ENCODE results near the gene TMEM123. TPM values are rescaled to one million over a fixed set of nuclear protein-coding genes. Genes with fewer than 3 reads are reported as not detected.
A peak's percentile ranks its signal among the peaks of the same experiment; 100 is the strongest.

Gene TMEM123
- total and polyA plus RNA-seq, 2 of the 4 experiments (the other 2 are of a cell fraction) = 96.9 to 127 TPM

DNA sequence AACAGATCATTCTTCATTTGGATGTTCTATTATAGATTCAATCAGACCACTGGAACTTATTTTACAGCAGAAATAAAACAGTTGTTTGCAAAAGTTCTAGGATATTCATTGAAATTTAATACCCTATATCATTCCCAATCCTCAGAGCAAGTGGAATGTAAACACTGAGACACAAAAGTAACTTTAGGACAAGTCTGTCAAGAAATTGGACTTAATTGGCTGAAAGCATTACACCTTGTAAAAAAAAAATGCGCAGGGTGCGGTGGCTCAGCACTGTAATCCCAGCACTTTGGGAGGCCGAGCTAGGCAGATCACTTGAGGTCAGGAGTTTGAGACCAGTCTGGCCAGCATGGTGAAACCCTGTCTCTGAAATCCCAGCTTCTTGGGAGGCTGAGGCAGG is 29.9 kb upstream of the TMEM123 start:
- Histone ChIP-seq H3K4me1 (ENCODE audit: control insufficient read depth, insufficient read depth, low read length) (peaks cover 3% of the 10 kb centered on the region), H3K23ac (ENCODE audit: low read depth, low read length) (no peak overlapping the region), H4K5ac (ENCODE audit: low read depth, low read length) (no peak overlapping the region), H2BK15ac (ENCODE audit: low read depth, low read length) (no peak overlapping the region), H4K8ac (ENCODE audit: low read depth in 2 of 2, low read length in 2 of 2) (no peak overlapping the region), H3K36me3 (ENCODE audit: control insufficient read depth, insufficient read depth, low read length) (no peaks in the 10 kb centered on the region), H3K27me3 (ENCODE audit: control insufficient read depth, insufficient read depth, low read length) (no peaks in the 10 kb centered on the region; the same call in 1 of the 2 replicates), H4K91ac (ENCODE audit: insufficient read depth, low read depth, low read length) (no peak overlapping the region), H3K56ac (ENCODE audit: extremely low read depth, insufficient read depth, low read length) (no peak overlapping the region), H2BK5ac (ENCODE audit: low read depth, low read length, poor library complexity, severe bottlenecking) (no peak overlapping the region), H3K79me1 (ENCODE audit: low read depth in 1 of 2, low read length in 2 of 2) (no peaks in the 10 kb centered on the region), H2AK5ac (ENCODE audit: low read depth, low read length) (no peak overlapping the region), H3K4ac (ENCODE audit: low read depth, low read length) (no peak overlapping the region), H3K9me3 (ENCODE audit: control insufficient read depth, insufficient read depth, low read length) (no peaks in the 10 kb centered on the region), H3K27ac (ENCODE audit: insufficient read depth, low read length) (no peak overlapping the region), H2BK20ac (ENCODE audit: low read depth, low read length) (no peak overlapping the region), H2BK120ac (ENCODE audit: low read depth, low read length) (no peak overlapping the region), H3K4me3 (ENCODE audit: insufficient read depth, low read depth, low read length) (no peak overlapping the region), H4K20me1 (ENCODE audit: insufficient read depth, low read length) (no peaks in the 10 kb centered on the region), H3K18ac (ENCODE audit: low read depth, low read length) (no peak overlapping the region), H3K14ac (replicated peaks; ENCODE audit: low read depth, low read length) (no peak overlapping the region), H3K9ac (ENCODE audit: low read depth, low read length) (no peak overlapping the region), H3K4me2 (ENCODE audit: low read depth, low read length) (peak overlapping the region; percentile 36; the same call in 1 of the 2 replicates), H3K9me1 (ENCODE audit: insufficient read depth, low read length) (no peaks in the 10 kb centered on the region), H2AFZ (replicated peaks; ENCODE audit: low read length, poor library complexity) (no peak overlapping the region), H2AK9ac (replicated peaks; ENCODE audit: low read depth, low read length, poor library complexity) (no peak overlapping the region)
- ATAC-seq (ENCODE audit: low read depth) = no peak
- BruUV-seq (replicated peaks) = no TSS peak
- in situ Hi-C loops (cut with MboI; ENCODE audit: low sequenced_read_pairs) (loop anchor here (25.0 kb wide), 1 partner anchor 1045 kb away; no protein-coding TSS in a partner anchor), intact Hi-C loops (cut with micrococcal nuclease) (no loop called here), dilution Hi-C loops (cut with HindIII; ENCODE audit: low sequenced_read_pairs, unreplicated experiment) (no loop called here)
- ChIA-PET CTCF (no interaction called here), POLR2A (ENCODE audit: unreplicated experiment) (no interaction called here)
- 92% methylated on average over 2 of the region's 3 CpGs; no CpG with 5 or more reads in 1 of the 2 experiments for WGBS, 2 experiments (ENCODE audit: extremely low coverage in 2 of 2, insufficient read length in 1 of 2)
- DNase-seq = no peak
- TF ChIP-seq, protein P1, sequence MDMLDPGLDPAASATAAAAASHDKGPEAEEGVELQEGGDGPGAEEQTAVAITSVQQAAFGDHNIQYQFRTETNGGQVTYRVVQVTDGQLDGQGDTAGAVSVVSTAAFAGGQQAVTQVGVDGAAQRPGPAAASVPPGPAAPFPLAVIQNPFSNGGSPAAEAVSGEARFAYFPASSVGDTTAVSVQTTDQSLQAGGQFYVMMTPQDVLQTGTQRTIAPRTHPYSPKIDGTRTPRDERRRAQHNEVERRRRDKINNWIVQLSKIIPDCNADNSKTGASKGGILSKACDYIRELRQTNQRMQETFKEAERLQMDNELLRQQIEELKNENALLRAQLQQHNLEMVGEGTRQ (IDR thresholded peaks at IDR 0.05; ENCODE audit: low read depth, low read length) = no peak
- TF ChIP-seq, protein P2, sequence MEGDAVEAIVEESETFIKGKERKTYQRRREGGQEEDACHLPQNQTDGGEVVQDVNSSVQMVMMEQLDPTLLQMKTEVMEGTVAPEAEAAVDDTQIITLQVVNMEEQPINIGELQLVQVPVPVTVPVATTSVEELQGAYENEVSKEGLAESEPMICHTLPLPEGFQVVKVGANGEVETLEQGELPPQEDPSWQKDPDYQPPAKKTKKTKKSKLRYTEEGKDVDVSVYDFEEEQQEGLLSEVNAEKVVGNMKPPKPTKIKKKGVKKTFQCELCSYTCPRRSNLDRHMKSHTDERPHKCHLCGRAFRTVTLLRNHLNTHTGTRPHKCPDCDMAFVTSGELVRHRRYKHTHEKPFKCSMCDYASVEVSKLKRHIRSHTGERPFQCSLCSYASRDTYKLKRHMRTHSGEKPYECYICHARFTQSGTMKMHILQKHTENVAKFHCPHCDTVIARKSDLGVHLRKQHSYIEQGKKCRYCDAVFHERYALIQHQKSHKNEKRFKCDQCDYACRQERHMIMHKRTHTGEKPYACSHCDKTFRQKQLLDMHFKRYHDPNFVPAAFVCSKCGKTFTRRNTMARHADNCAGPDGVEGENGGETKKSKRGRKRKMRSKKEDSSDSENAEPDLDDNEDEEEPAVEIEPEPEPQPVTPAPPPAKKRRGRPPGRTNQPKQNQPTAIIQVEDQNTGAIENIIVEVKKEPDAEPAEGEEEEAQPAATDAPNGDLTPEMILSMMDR (conservative IDR thresholded peaks at IDR 0.05; ENCODE audit: low read depth, low read length) = no peak
- no peak for TF ChIP-seq RCOR1 (IDR thresholded peaks at IDR 0.05; ENCODE audit: insufficient replicate concordance, low read length)
- TF ChIP-seq CHD1 (IDR thresholded peaks at IDR 0.05; ENCODE audit: low read depth, low read length) = no peak
- no peak for TF ChIP-seq CEBPB (IDR thresholded peaks at IDR 0.05; ENCODE audit: low read depth, low read length)
- no peak for TF ChIP-seq RAD21 (IDR thresholded peaks at IDR 0.05; ENCODE audit: low read length)
- no peak for TF ChIP-seq RFX5 (IDR thresholded peaks at IDR 0.05; ENCODE audit: low read depth, low read length)
- no peak for TF ChIP-seq POLR2A (IDR thresholded peaks at IDR 0.05; ENCODE audit: low read depth, low read length)
- TF ChIP-seq MXI1 (IDR thresholded peaks at IDR 0.05; ENCODE audit: borderline replicate concordance, low read depth, low read length) = no peak
- TF ChIP-seq MAZ (IDR thresholded peaks at IDR 0.05; ENCODE audit: borderline replicate concordance, low read depth, low read length) = no peak
- TF ChIP-seq, protein P3, sequence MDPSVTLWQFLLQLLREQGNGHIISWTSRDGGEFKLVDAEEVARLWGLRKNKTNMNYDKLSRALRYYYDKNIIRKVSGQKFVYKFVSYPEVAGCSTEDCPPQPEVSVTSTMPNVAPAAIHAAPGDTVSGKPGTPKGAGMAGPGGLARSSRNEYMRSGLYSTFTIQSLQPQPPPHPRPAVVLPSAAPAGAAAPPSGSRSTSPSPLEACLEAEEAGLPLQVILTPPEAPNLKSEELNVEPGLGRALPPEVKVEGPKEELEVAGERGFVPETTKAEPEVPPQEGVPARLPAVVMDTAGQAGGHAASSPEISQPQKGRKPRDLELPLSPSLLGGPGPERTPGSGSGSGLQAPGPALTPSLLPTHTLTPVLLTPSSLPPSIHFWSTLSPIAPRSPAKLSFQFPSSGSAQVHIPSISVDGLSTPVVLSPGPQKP (IDR thresholded peaks at IDR 0.05; ENCODE audit: borderline replicate concordance, low read depth, low read length) = no peak
- TF ChIP-seq MAFK (IDR thresholded peaks at IDR 0.05; ENCODE audit: low read depth, low read length) = no peak
- no peak for TF ChIP-seq BHLHE40 (IDR thresholded peaks at IDR 0.05; ENCODE audit: low read depth, low read length)
- TF ChIP-seq NFE2L2 (IDR thresholded peaks at IDR 0.05; ENCODE audit: low read depth, low read length) = no peak
- TF ChIP-seq SMC3 (IDR thresholded peaks at IDR 0.05; ENCODE audit: low read depth, low read length) = no peak
- TF ChIP-seq FOS (IDR thresholded peaks at IDR 0.05; ENCODE audit: low read depth, low read length) = no peak
